ENCODE measurements around the gene MEGF6. TPM values are rescaled to one million over a fixed set of nuclear protein-coding genes. Genes with fewer than 3 reads are reported as not detected.

The MEGF6 gene
- total RNA-seq, 1 donor from 2014 or later: 194 TPM

GRCh38 chr1:3478187-3478586, 133.1 kb downstream of the MEGF6 start:
- Histone ChIP-seq H3K27me3 (peaks cover 9% of the 10 kb centered on the region), H3K36me3 (no peaks in the 10 kb centered on the region), H3K27ac (no peak overlapping the region), H3K4me1 (no peaks in the 10 kb centered on the region), H3K9me3 (no peaks in the 10 kb centered on the region), H3K4me3 (no peak overlapping the region)
- intact Hi-C loops (cut with DNase I): no loop called here
- no peak for DNase-seq (ENCODE audit: low spot score in 2 of 2)
- TF ChIP-seq, protein P1, sequence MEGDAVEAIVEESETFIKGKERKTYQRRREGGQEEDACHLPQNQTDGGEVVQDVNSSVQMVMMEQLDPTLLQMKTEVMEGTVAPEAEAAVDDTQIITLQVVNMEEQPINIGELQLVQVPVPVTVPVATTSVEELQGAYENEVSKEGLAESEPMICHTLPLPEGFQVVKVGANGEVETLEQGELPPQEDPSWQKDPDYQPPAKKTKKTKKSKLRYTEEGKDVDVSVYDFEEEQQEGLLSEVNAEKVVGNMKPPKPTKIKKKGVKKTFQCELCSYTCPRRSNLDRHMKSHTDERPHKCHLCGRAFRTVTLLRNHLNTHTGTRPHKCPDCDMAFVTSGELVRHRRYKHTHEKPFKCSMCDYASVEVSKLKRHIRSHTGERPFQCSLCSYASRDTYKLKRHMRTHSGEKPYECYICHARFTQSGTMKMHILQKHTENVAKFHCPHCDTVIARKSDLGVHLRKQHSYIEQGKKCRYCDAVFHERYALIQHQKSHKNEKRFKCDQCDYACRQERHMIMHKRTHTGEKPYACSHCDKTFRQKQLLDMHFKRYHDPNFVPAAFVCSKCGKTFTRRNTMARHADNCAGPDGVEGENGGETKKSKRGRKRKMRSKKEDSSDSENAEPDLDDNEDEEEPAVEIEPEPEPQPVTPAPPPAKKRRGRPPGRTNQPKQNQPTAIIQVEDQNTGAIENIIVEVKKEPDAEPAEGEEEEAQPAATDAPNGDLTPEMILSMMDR (IDR thresholded peaks at IDR 0.05): no peak

DNA sequence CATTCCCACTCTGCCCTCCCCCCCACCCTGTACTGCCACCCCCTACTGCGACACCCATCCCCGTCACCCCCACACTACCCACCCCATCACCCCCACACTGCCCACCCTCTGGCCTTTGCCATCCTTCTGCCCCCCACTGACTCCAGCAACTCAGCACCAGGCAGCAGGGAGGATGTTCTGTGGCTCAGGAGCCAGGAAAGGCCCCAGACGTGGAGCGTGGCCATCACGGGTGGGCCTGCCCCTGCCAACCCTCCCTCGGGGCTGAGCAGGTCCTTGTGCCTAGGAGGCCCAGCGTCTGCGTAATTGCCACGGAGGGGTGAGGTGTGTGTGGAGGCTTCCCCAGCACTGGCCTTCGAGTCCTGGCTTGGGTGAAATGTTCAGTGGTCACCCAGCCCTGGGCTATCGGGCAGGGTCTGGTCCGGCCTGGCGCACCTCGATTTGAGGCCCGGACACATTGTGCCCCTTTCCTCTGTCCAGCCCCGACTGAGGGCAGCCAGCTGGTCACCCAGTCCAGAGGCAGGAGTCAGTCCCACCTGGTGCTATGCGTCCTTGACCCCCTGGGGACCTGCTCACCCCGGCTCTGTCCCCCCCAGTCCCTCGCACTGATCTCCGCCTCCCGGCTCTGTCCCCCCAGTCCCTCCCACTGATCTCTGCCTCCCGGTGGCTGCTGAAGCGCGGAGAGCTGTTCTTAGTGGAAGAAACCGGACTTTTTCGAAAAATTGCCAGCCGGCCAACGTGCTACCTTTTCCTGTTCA, 133.9 kb downstream of the MEGF6 start:
- TF ChIP-seq, protein P1 (IDR thresholded peaks at IDR 0.05): no peak
- no peak for DNase-seq (ENCODE audit: low spot score in 2 of 2)
- Histone ChIP-seq H3K27ac (no peak overlapping the region), H3K27me3 (peaks cover 9% of the 10 kb centered on the region), H3K36me3 (no peaks in the 10 kb centered on the region), H3K9me3 (no peaks in the 10 kb centered on the region), H3K4me3 (no peak overlapping the region), H3K4me1 (no peaks in the 10 kb centered on the region)
- intact Hi-C loops (cut with DNase I): no loop called here

- TF ChIP-seq, protein P1 (IDR thresholded peaks at IDR 0.05): no peak
These were observed 134.6 kb downstream of the MEGF6 start for GRCh38 chr1:3476666-3477065.

DNA sequence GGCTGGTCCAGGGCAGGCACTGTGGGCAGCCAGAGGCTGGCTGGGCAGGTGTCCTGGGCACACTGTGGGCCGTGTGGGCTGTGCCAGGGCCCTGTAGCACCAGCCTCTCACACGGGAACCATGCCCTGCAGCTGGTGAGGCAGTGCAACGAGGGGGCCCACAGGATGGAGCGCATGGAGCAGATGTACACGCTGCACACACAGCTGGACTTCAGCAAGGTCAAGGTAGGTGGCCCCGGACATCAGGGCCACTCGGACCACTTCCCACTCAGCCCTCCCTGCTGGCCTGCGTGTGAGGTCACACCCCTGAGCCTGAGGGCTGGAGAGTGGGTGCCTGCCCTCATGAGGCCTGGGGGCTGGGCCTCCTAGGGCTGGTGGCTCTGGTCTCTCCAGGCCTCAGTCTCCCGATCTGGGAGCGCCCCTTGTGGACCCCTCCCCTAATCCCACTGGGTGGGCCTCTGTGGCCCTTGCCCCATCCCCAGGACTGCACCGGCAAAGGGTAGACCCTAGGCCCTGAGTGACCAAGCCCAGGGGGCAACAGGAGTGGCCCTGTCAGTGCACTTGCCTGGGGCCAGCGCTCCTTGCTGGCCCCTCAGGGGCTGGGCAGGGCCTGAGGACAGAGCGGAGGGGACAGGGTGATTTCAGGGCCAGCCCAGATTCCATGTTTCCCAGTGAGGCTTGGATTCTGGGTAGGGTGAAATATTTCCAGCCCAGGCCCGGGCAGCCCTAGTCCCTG, 135.3 kb downstream of the MEGF6 start:
- peaks cover 9% of the 10 kb centered on the region for H3K27me3 ChIP-seq
- H3K4me1 ChIP-seq: no peaks in the 10 kb centered on the region
- DNase-seq (ENCODE audit: low spot score in 2 of 2): no peak
- intact Hi-C loops (cut with DNase I): no loop called here
- no peak overlapping the region for H3K4me3 ChIP-seq
- TF ChIP-seq, protein P1 (IDR thresholded peaks at IDR 0.05): no peak
- H3K36me3 ChIP-seq: no peaks in the 10 kb centered on the region
- no peaks in the 10 kb centered on the region for H3K9me3 ChIP-seq
- no peak overlapping the region for H3K27ac ChIP-seq

More at GRCh38 chr1:3476666-3477065, 134.6 kb downstream of the MEGF6 start:
- DNase-seq (ENCODE audit: low spot score in 2 of 2): no peak
- no peaks in the 10 kb centered on the region for H3K9me3 ChIP-seq
- H3K27ac ChIP-seq: no peak overlapping the region
- intact Hi-C loops (cut with DNase I): no loop called here
- H3K27me3 ChIP-seq: peaks cover 9% of the 10 kb centered on the region
- no peak overlapping the region for H3K4me3 ChIP-seq
- no peaks in the 10 kb centered on the region for H3K36me3 ChIP-seq
- no peaks in the 10 kb centered on the region for H3K4me1 ChIP-seq

DNA sequence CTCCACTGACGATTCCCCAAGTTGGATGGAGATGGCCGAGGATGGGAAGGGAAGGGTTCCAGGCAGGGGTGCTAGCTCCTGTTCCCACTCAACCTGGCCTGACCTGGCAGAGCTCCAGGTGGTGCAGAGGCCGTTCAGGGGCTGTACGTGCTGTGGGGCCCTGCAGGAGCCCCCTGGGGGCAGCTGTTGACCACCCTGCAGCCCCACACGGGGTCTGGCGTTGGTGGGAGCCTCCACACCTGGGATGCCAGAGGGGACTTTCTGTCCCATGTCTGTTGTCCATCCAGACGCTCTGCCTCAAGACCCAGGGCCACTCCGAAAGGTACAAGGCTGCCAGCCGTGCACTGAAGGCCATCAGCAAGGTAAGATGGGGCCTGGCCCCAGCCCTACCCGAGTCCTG, 136.9 kb downstream of the MEGF6 start:
- H3K27ac ChIP-seq: no peak overlapping the region
- no peak for DNase-seq (ENCODE audit: low spot score in 2 of 2)
- TF ChIP-seq, protein P1 (IDR thresholded peaks at IDR 0.05): no peak
- intact Hi-C loops (cut with DNase I): no loop called here
- H3K9me3 ChIP-seq: no peaks in the 10 kb centered on the region
- H3K4me3 ChIP-seq: no peak overlapping the region
- H3K4me1 ChIP-seq: no peaks in the 10 kb centered on the region
- no peaks in the 10 kb centered on the region for H3K36me3 ChIP-seq
- peaks cover 9% of the 10 kb centered on the region for H3K27me3 ChIP-seq

All from ascending aorta (tissue), 2 donors.